Renal pelvis (tissue), 4 donors: ENCODE measurements around the gene ATIC. TPM values are rescaled to one million over a fixed set of nuclear protein-coding genes. Genes with fewer than 3 reads are reported as not detected.

ENCODE experiments used
- DNase-seq: peaks from one replicate; pipeline ENCODE4 v3.0.0-alpha.2; 2013
- polyA plus RNA-seq, 3 donors: library from polyadenylated mRNA; unstranded; fragments of 120-200 nt; gene quantifications; one replicate each; pipeline ENCODE4 v1.2.1, GENCODE V29; 2013; ENCODE audit not compliant: insufficient read length in 3 of 3

Gene ATIC
- polyA plus RNA-seq, 3 donors, result 110 to 134 (median 133) TPM

- DNase-seq, result no peak
Measured at GRCh38 chr2:215371915-215372897, 60.3 kb downstream of the ATIC start.

- no peak for DNase-seq
Measured at GRCh38 chr2:215372968-215373649, 61.2 kb downstream of the ATIC start.

- DNase-seq, result no peak
Measured at GRCh38 chr2:215374002-215374401, 62.1 kb downstream of the ATIC start.

GRCh38 chr2:215374642-215375466 is 63.0 kb downstream of the ATIC start:
- no peak for DNase-seq

- DNase-seq, result no peak
Measured at GRCh38 chr2:215375467-215375830, 63.6 kb downstream of the ATIC start.

GRCh38 chr2:215376103-215376780 is 64.4 kb downstream of the ATIC start:
- DNase-seq, result no peak

GRCh38 chr2:215377283-215377682 is 65.4 kb downstream of the ATIC start:
- DNase-seq, result no peak

- no peak for DNase-seq
Measured at GRCh38 chr2:215378045-215378444, 66.2 kb downstream of the ATIC start.

GRCh38 chr2:215379039-215379438 is 67.2 kb downstream of the ATIC start:
- DNase-seq, result no peak

GRCh38 chr2:215379948-215380347 is 68.1 kb downstream of the ATIC start:
- DNase-seq, result no peak

- no peak for DNase-seq
Measured at GRCh38 chr2:215380699-215381098, 68.8 kb downstream of the ATIC start.

- no peak for DNase-seq
Measured at GRCh38 chr2:215382011-215382410, 70.2 kb downstream of the ATIC start.

GRCh38 chr2:215382480-215382879 is 70.6 kb downstream of the ATIC start:
- DNase-seq, result no peak

GRCh38 chr2:215383652-215384279 is 71.9 kb downstream of the ATIC start:
- no peak for DNase-seq

- DNase-seq, result no peak
Measured at GRCh38 chr2:215384710-215385109, 72.9 kb downstream of the ATIC start.

- no peak for DNase-seq
Measured at GRCh38 chr2:215386566-215386965, 74.7 kb downstream of the ATIC start.

GRCh38 chr2:215388002-215388728 is 76.3 kb downstream of the ATIC start:
- no peak for DNase-seq

GRCh38 chr2:215390550-215390913 is 78.7 kb downstream of the ATIC start:
- no peak for DNase-seq

GRCh38 chr2:215391531-215391930 is 79.7 kb downstream of the ATIC start:
- no peak for DNase-seq

GRCh38 chr2:215392164-215392563 is 80.3 kb downstream of the ATIC start:
- no peak for DNase-seq
